SK-N-SH (cell line): Measurements from ENCODE around the gene CD36. TPM values are rescaled to one million over a fixed set of nuclear protein-coding genes. Genes with fewer than 3 reads are reported as not detected.

Source experiments
- CTCF ChIA-PET: fragments of 300-600, 350-600 bp; formaldehyde crosslinking; extraction: SDS; loops from one replicate; lab custom pipeline; 2021; lab: Yijun Ruan, JAX
- POLR2A ChIA-PET: fragments of 350-600 bp; sonication (Branson Sonifier 250); formaldehyde crosslinking; extraction: SDS; loops from one replicate; lab custom pipeline; 2020; ENCODE audit warnings: antibody characterized with exemption, inconsistent platforms; lab: Yijun Ruan, JAX
- DNase-seq: peaks from one replicate; pipeline ENCODE4 v3.0.0; 2012
- H2AFZ ChIP-seq: fragments of 200-600 bp; sonication (generic); 2 replicates; pipeline ENCODE4 v1.8.1; 2016; ENCODE audit warnings: antibody characterized with exemption, mild to moderate bottlenecking, low read depth
- H3F3A ChIP-seq: fragments of 200-600 bp; sonication (generic); replicated peaks from 2 replicates; pipeline ENCODE3; 2016; ENCODE audit warnings: antibody characterized with exemption, mild to moderate bottlenecking; ENCODE audit not compliant: insufficient read depth
- H3K27ac ChIP-seq, 2 experiments: fragments of 200-500 bp in 1 of 2; fragments of 200-600 bp in 1 of 2; sonication (Bioruptor generic) in 1 of 2; sonication (generic), shearing (Covaris generic) in 1 of 2; 2 replicates each; pipeline versions ENCODE4 v1.5.1 to v1.6.1; 2014 to 2016; ENCODE audit warnings: low read depth in 2 of 2, inconsistent platforms in 1 of 2, low read length in 1 of 2, mild to moderate bottlenecking in 1 of 2, mixed read lengths in 1 of 2
- H3K27me3 ChIP-seq: fragments of 200-600 bp; sonication (generic), shearing (Covaris generic); 2 replicates; pipeline ENCODE4 v1.6.1; 2016; ENCODE audit warnings: mixed run types; ENCODE audit not compliant: insufficient read depth
- H3K36me3 ChIP-seq, 2 experiments: fragments of 200-500 bp in 1 of 2; fragments of 200-600 bp in 1 of 2; sonication (Bioruptor generic) in 1 of 2; sonication (generic) in 1 of 2; replicated peaks in 1 of 2; 2 replicates each; pipeline versions ENCODE3 to v1.5.1; 2014 to 2016; ENCODE audit warnings: low read length in 1 of 2, mild to moderate bottlenecking in 1 of 2; ENCODE audit not compliant: insufficient read depth in 2 of 2, control insufficient read depth in 1 of 2
- H3K4me1 ChIP-seq, 2 experiments: fragments of 200-500 bp in 1 of 2; fragments of 200-600 bp in 1 of 2; sonication (Bioruptor generic) in 1 of 2; sonication (generic), shearing (Covaris generic) in 1 of 2; 2 replicates each; pipeline versions ENCODE4 v1.5.1 to v1.6.1; 2014 to 2016; ENCODE audit warnings: low read depth in 1 of 2, low read length in 1 of 2, mixed run types in 1 of 2; ENCODE audit not compliant: insufficient read depth in 2 of 2, control insufficient read depth in 1 of 2
- H3K4me2 ChIP-seq: fragments of 200-600 bp; sonication (generic), shearing (Covaris generic); 2 replicates; pipeline ENCODE4 v1.6.1; 2017; ENCODE audit warnings: mixed run types
- H3K4me3 ChIP-seq, 2 experiments: fragments of 200-500 bp in 1 of 2; fragments of 200-600 bp in 1 of 2; sonication (Bioruptor generic) in 1 of 2; sonication (generic), shearing (Covaris generic) in 1 of 2; 2 replicates each; pipeline versions ENCODE4 v1.5.1 to v1.8.1; 2014 to 2016; ENCODE audit warnings: low read depth in 2 of 2, inconsistent platforms in 1 of 2, low read length in 1 of 2, mild to moderate bottlenecking in 1 of 2, mixed read lengths in 1 of 2, moderate library complexity in 1 of 2
- H3K79me2 ChIP-seq: fragments of 200-600 bp; sonication (generic); 2 replicates; pipeline ENCODE4 v1.8.1; 2017; ENCODE audit warnings: mild to moderate bottlenecking; ENCODE audit not compliant: insufficient read depth
- H3K9ac ChIP-seq: fragments of 200-600 bp; sonication (generic); 2 replicates; pipeline ENCODE4 v1.6.1; 2017; ENCODE audit warnings: mixed run types
- H3K9me2 ChIP-seq: fragments of 200-600 bp; sonication (generic); 2 replicates; pipeline ENCODE4 v1.6.1; 2017; ENCODE audit warnings: mixed run types
- H3K9me3 ChIP-seq: fragments of 200-600 bp; sonication (generic); 2 replicates; pipeline ENCODE4 v1.6.1; 2017; ENCODE audit warnings: mixed run types, mild to moderate bottlenecking, moderate library complexity
- H4K20me1 ChIP-seq: fragments of 200-600 bp; sonication (generic); 2 replicates; pipeline ENCODE4 v1.6.1; 2017; ENCODE audit warnings: mild to moderate bottlenecking, mixed run types; ENCODE audit not compliant: insufficient read depth
- EP300 ChIP-seq, 2 experiments: IDR thresholded peaks; 2 replicates each; pipeline versions ENCODE4 v1.4.0 to v1.6.1; 2012; ENCODE audit warnings: borderline replicate concordance in 1 of 2, low read depth in 1 of 2, low read length in 1 of 2
- EZH2phosphoT487 ChIP-seq: fragments of 200-600 bp; sonication (generic); IDR thresholded peaks from 2 replicates; pipeline ENCODE4 v1.6.1; 2017; ENCODE audit warnings: low read depth, mixed run types, mild to moderate bottlenecking, antibody characterized with exemption, moderate library complexity, borderline replicate concordance
- FOSL2 ChIP-seq: IDR thresholded peaks from 2 replicates; pipeline ENCODE4 v1.4.0; 2012; ENCODE audit warnings: low read depth, mild to moderate bottlenecking, moderate library complexity, borderline replicate concordance
- GABPA ChIP-seq: IDR thresholded peaks from 2 replicates; pipeline ENCODE4 v1.4.0; 2012; ENCODE audit warnings: low read depth, mild to moderate bottlenecking
- JUND ChIP-seq: IDR thresholded peaks from 2 replicates; pipeline ENCODE4 v1.4.0; 2012
- NRF1 ChIP-seq: IDR thresholded peaks from 2 replicates; pipeline ENCODE4 v1.6.1; 2012; ENCODE audit warnings: low read depth, mild to moderate bottlenecking, low read length
- RCOR1 ChIP-seq: fragments of 150-350 bp; IDR thresholded peaks from 2 replicates; pipeline ENCODE4 v1.6.1; 2017; ENCODE audit warnings: antibody characterized with exemption, low read length
- RXRA ChIP-seq: IDR thresholded peaks from 2 replicates; pipeline ENCODE4 v1.4.0; 2012; ENCODE audit warnings: low read depth, mild to moderate bottlenecking, borderline replicate concordance
- SIN3A ChIP-seq: IDR thresholded peaks from 2 replicates; pipeline ENCODE4 v1.6.1; 2012; ENCODE audit warnings: low read depth, mild to moderate bottlenecking, low read length, moderate library complexity, borderline replicate concordance
- SMC3 ChIP-seq: IDR thresholded peaks from 2 replicates; pipeline ENCODE4 v1.6.1; 2012; ENCODE audit warnings: low read depth, low read length, improper control_type of control experiment
- WGBS: methylation state at CpG from one replicate; pipeline ENCODE4 v1.1.6; 2017; ENCODE audit warnings: low lambda C conversion rate; 5-methylcytosine and 5-hydroxymethylcytosine counted together
- polyA plus RNA-seq, 3 experiments: library from polyadenylated mRNA; depleted of rRNA; stranded (reverse); fragments of >200 nt; gene quantifications; 2 replicates each; pipeline ENCODE4 v1.2.3, GENCODE V29; 2012
- TF ChIP-seq, protein P1 (sequence below): IDR thresholded peaks from 2 replicates; pipeline ENCODE4; 2012
- TF ChIP-seq, protein P2 (sequence below): IDR thresholded peaks from 2 replicates; pipeline ENCODE4 v1.6.1; 2012; ENCODE audit warnings: mild to moderate bottlenecking, low read depth, low read length, moderate library complexity
- TF ChIP-seq, protein P3 (sequence below): IDR thresholded peaks from 2 replicates; pipeline ENCODE4 v1.4.0; 2012; ENCODE audit warnings: low read depth, borderline replicate concordance

CD36 gene
- polyA plus RNA-seq, 1 of the 3 experiments (the other 2 are of a cell fraction) = 0.10 TPM

DNA sequence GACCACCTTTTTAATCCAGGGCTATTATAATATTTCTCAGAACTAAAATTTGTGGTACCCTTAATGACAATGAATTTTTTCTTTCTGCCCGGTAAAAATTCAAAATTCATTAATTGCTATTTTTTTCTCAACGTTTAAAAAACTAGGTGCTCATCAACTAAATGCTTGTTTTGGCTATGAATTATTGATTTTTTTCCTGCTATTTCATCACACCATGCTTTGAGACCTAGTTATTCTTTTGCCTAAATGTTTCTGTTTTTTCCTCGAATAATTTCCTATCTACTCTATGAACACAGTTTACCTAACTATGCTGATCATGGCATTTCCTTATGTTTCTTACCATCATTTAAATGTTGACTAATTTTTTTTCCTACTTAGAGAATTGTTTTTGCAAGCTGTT, 5.6 kb upstream of the CD36 start:
- H3K9me2 ChIP-seq = 0 out of 2 replicates have a peak, but pooled peaks cover 4% of the 10 kb centered on the region
- TF ChIP-seq, protein P1, sequence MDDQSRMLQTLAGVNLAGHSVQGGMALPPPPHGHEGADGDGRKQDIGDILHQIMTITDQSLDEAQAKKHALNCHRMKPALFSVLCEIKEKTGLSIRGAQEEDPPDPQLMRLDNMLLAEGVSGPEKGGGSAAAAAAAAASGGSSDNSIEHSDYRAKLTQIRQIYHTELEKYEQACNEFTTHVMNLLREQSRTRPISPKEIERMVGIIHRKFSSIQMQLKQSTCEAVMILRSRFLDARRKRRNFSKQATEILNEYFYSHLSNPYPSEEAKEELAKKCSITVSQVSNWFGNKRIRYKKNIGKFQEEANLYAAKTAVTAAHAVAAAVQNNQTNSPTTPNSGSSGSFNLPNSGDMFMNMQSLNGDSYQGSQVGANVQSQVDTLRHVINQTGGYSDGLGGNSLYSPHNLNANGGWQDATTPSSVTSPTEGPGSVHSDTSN = no peak
- TF ChIP-seq, protein P2, sequence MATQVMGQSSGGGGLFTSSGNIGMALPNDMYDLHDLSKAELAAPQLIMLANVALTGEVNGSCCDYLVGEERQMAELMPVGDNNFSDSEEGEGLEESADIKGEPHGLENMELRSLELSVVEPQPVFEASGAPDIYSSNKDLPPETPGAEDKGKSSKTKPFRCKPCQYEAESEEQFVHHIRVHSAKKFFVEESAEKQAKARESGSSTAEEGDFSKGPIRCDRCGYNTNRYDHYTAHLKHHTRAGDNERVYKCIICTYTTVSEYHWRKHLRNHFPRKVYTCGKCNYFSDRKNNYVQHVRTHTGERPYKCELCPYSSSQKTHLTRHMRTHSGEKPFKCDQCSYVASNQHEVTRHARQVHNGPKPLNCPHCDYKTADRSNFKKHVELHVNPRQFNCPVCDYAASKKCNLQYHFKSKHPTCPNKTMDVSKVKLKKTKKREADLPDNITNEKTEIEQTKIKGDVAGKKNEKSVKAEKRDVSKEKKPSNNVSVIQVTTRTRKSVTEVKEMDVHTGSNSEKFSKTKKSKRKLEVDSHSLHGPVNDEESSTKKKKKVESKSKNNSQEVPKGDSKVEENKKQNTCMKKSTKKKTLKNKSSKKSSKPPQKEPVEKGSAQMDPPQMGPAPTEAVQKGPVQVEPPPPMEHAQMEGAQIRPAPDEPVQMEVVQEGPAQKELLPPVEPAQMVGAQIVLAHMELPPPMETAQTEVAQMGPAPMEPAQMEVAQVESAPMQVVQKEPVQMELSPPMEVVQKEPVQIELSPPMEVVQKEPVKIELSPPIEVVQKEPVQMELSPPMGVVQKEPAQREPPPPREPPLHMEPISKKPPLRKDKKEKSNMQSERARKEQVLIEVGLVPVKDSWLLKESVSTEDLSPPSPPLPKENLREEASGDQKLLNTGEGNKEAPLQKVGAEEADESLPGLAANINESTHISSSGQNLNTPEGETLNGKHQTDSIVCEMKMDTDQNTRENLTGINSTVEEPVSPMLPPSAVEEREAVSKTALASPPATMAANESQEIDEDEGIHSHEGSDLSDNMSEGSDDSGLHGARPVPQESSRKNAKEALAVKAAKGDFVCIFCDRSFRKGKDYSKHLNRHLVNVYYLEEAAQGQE = no peak
- TF ChIP-seq RXRA (no peak), EZH2phosphoT487 (no peak), EP300 (IDR thresholded peaks at IDR 0.05; ENCODE audit: borderline replicate concordance in 1 of 2, low read depth in 1 of 2, low read length in 1 of 2) (no peak), RCOR1 (no peak), SMC3 (no peak), NRF1 (no peak), FOSL2 (no peak), JUND (no peak), SIN3A (no peak), GABPA (no peak)
- TF ChIP-seq, protein P3, sequence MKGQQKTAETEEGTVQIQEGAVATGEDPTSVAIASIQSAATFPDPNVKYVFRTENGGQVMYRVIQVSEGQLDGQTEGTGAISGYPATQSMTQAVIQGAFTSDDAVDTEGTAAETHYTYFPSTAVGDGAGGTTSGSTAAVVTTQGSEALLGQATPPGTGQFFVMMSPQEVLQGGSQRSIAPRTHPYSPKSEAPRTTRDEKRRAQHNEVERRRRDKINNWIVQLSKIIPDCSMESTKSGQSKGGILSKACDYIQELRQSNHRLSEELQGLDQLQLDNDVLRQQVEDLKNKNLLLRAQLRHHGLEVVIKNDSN = no peak
- TF ChIP-seq, all 33 proteins: peak for 0
- CTCF ChIA-PET = interaction anchor here (0.6 to 1.3 kb wide), 3 partner anchors 26 to 837 kb away, joined by 3 read pairs; no protein-coding TSS in a partner anchor

More for the DNA sequence above, 5.6 kb upstream of the CD36 start:
- no peaks in the 10 kb centered on the region for H3K36me3 ChIP-seq
- H3K27ac ChIP-seq = no peak overlapping the region
- WGBS = 54% methylated on average over 3 of the region's 3 CpGs
- no peaks in the 10 kb centered on the region for H3K9me3 ChIP-seq
- H3K4me3 ChIP-seq = no peak overlapping the region
- POLR2A ChIA-PET = no interaction called here
- no peak overlapping the region for H3K9ac ChIP-seq
- peaks cover 3 to 4% of the 10 kb centered on the region in 2 experiments; a peak in 2 of 4 replicates for H3K4me1 ChIP-seq
- no peak overlapping the region for H3K4me2 ChIP-seq
- H3F3A ChIP-seq = no peaks in the 10 kb centered on the region
- no peaks in the 10 kb centered on the region for H3K79me2 ChIP-seq
- no peak overlapping the region for H2AFZ ChIP-seq
- no peak for DNase-seq
- H4K20me1 ChIP-seq = no peaks in the 10 kb centered on the region
- no peaks in the 10 kb centered on the region for H3K27me3 ChIP-seq
